Left cardiac atrium (tissue), 4 donors: ENCODE data around the gene NFE2L2. TPM values are rescaled to one million over a fixed set of nuclear protein-coding genes. Genes with fewer than 3 reads are reported as not detected.
"Not testable (repeated sequence)": the region's sequence is repeated elsewhere in the genome, so short reads cannot be mapped to it uniquely, and the experiment has no call there.

Experiments used
- ATAC-seq, 2 donors: fragments of 200-7000 bp; cut with Tn5 transposase; one replicate each; pipeline ENCODE4 v1.9.1; 2020; ENCODE audit warnings: mild to moderate bottlenecking in 2 of 2, moderate library complexity in 2 of 2
- DNase-seq: peaks from one replicate; pipeline ENCODE4 v3.0.0-alpha.2; 2020
- intact Hi-C, 2 donors: fragments of 100-400 bp; cut with DNase I; formaldehyde crosslinking; loops; one replicate each; pipeline versions ENCODE4 v1.14.1 to v1.15.1; 2022 to 2023
- total RNA-seq, 2 donors: library from RNA; stranded (reverse); fragmentation: NEBNext Ultra II Directional; extraction: Animal tissue kit (Norgen Biotek cat#: 25700); gene quantifications; one replicate each; pipeline ENCODE4 v1.2.1, GENCODE V29; 2021
- donor health status: DM: no; HTN: yes; CAD: no.
- donor health status: DM: no; HTN: yes; CAD: no; lungs with severe emphysema.
- donor health status: DM: yes; HTN: yes; CAD: no.
- donor health status: Dilated cardiomyopathy.

Gene NFE2L2
- total RNA-seq, 2 donors from 2014 or later = 68.4 to 69.0 TPM

DNA sequence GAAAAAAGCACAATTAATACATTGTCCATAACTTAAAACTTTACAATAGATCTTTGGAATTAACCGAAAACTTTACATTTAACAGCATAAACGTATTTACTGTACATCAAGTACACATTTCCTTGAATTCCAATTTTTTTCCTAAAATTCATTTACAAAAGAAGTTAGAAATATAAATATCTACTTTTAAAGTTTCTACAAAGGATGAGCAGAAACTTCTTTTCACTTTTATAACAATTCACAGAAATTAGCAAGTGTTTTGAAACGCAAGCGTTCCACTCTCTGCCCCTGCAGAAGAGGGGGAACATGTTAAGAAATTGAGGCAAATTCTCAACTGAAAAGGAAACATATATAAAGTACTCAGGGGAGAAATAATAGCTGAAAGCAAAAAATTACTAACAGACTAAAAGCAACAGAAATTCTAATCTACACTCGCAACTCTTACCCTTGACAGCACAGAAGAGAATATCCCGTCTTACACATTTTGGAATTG, 1.5 kb downstream of the NFE2L2 start:
- ATAC-seq (no peak), DNase-seq (no peak)
- intact Hi-C loops = loop anchor here (1.0 to 10.0 kb wide), 3 partner anchors 48 to 96 kb away; partner anchors contain the start of gene HNRNPA3 (in 1 of the 2)

DNA sequence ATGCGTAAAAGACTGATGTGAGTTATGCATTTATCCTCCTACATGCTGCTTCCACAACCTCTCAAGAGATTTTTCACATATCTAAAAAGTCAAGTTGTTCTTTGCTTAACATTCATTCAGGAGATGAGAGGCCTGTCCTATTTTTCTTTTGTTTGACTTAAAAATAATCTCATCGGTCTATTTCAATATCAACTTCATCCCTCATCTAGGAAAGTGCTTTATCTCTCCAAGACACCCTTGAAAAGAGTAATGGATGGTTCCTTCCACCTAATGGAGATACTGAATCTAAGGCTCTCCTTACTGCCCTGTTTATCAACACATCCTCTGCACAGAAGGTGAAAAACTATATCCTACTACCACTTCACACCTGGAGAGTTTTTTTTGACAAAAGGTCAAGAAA, 2.4 kb downstream of the NFE2L2 start:
- DNase-seq = no peak
- no peak for ATAC-seq
- intact Hi-C loops = loop anchor here (5.0 to 10.0 kb wide), 2 partner anchors 47 to 95 kb away; partner anchors contain the start of gene HNRNPA3 (in 1 of the 2)

GRCh38 chr2:177261116-177262060, 3.1 kb downstream of the NFE2L2 start:
- ATAC-seq = no peak
- DNase-seq = no peak
- intact Hi-C loops = loop anchor here (5.0 to 10.0 kb wide), 2 partner anchors 47 to 94 kb away; partner anchors contain the start of gene HNRNPA3 (in 1 of the 2)

DNA sequence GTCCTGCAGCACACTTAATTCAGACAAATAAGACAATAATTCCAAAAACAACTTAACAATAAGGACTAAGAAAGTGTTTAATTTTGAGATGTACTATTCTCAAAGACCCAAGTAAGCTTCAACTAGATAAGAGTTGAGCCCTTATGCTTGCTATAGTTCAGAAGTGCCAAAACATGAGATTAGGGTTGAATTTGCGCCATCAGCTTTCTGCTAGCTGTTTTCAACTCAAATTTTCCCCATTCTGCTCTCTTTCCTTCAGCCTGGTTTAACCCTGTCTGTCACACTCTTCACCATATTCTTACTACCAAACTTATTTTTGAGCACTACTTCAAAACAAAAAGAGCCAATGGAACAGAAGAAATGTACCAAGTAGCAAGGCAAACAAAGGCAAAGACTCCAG, 4.1 kb downstream of the NFE2L2 start:
- no peak for ATAC-seq
- no peak for DNase-seq
- intact Hi-C loops = loop anchor here (5.0 to 10.0 kb wide), 2 partner anchors 46 to 93 kb away; partner anchors contain the start of gene HNRNPA3 (in 1 of the 2)

DNA sequence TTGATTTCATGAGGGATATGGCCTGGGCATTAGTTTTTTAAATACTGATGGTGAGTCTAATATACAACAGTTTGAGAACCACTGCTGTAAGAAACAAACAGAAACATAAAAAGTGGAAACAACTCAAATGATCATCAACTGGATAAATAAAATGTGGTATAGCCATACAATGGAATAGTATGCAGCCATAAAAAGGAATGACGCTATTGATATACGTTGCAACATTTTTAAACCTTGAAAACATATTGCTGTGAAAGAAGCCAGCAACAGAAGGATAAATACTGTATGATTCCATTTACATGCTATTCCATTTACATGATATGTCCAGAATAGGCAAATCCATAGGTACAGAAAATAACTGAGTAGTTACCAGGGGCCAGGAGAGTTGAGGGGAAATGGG, 6.5 kb downstream of the NFE2L2 start:
- intact Hi-C loops = no loop called here
- DNase-seq = no peak
- ATAC-seq = no peak

DNA sequence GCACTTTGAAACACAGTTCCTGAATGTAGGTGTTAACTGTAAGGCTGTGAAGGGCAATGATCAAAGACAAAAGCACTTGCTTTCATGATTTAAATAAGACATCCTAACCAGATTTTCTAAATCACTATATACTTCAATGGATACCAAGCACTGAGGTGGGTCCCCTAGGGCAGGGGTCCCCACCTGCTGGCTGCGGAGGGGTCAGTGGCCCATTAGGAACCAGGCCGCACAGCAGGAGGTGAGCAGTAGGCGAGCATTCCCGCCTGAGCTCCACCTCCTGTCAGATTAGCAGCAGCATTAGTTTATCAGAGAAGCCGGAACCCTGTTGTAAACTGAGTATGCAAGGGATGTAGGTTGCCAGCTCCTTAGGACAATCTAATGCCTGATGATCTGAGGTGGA, 7.1 kb downstream of the NFE2L2 start:
- no peak for DNase-seq

DNA sequence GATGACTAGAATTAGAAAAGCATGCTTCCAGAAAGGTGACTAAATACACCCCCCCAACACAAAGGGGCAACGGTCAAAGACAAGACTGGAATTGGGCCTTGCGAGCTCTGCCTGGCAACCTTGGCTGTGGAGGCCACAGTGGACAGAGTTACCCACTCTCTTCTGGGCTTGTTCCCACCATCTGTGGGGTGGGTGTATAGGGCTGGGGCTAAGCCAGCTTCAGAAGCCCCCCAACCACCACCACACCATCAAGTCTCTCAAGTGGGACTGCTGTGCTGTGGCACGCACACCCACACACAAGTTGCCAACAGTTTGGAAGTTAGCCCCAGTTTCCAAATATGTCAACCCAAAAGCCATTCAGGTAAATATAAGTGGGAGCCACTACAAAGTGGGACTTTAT, 7.8 kb downstream of the NFE2L2 start:
- no peak for ATAC-seq
- intact Hi-C loops = no loop called here

More for the DNA sequence above, 7.1 kb downstream of the NFE2L2 start:
- intact Hi-C loops = no loop called here
- ATAC-seq = no peak

DNA sequence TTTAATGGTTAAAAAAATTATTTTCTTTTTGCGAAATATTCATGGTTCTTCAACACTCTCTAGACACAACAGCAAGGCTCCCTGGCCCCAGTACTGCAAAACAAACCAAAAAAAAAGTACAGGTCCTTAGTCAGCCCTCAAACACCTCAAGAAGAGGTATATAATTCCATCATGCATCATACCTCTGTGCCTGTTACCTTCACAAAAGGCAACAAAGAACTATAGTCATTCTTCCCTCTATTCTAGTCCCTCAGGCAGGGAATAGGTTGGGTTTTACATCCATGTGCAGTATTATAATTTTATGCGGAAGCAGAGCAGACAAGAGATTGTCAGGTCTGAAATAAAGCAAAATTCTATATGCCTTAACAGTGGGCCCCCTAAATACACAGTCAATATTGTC, 8.5 kb downstream of the NFE2L2 start:
- intact Hi-C loops = no loop called here
- no peak for DNase-seq
- ATAC-seq = no peak

More for the DNA sequence above, 7.8 kb downstream of the NFE2L2 start:
- no peak for DNase-seq

DNA sequence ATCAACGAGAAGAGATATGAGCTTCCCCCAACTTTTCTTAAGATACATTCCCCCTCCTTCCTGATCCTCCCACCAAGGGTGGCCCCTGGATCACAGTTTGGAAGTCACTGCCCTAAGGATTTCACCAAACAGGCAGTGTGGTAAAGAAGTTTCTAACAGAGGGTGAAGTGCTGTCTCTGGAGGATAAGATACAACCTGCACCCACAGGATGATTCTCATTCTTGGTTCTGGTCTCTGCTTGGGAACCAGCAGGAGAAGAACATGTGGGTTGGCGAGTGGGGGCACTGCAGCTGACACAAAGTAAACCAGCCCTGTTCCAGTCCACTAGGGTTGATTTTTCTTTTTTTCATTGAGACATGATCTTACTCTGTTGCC, 9.3 kb downstream of the NFE2L2 start:
- intact Hi-C loops = no loop called here
- ATAC-seq (no peak), DNase-seq (no peak)

- intact Hi-C loops = no loop called here
- peak; percentile 49 for DNase-seq
- ATAC-seq = peak in 1 of 2 donors; percentile 3
Measured at GRCh38 chr2:177254433-177255226, 9.9 kb downstream of the NFE2L2 start.

DNA sequence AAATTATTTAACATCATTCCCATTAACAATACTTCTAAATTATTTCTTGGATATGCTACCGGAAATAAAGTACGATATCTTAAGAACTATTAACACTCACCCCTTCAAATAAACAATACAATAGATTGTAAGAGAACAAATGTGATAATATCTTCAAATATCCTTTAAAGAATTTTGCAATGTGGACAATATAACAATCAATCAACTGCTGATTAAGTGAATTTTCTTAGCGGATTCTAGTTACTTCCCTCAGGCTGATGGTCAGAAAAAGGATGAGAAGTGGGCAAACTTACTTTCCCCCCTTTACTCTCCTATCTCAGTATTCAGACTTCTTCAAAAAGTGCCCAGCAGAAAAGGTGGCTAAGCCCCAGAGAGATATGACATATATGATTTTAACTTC, 10.8 kb downstream of the NFE2L2 start:
- intact Hi-C loops = no loop called here
- ATAC-seq (no peak), DNase-seq (no peak)

GRCh38 chr2:177252808-177253531, 11.6 kb downstream of the NFE2L2 start:
- DNase-seq = no peak
- intact Hi-C loops = no loop called here
- no peak for ATAC-seq

- intact Hi-C loops = no loop called here
- DNase-seq (no peak), ATAC-seq (no peak)
Measured at GRCh38 chr2:177251165-177251542, 13.4 kb downstream of the NFE2L2 start.

- intact Hi-C loops = no loop called here
- ATAC-seq = no peak
- DNase-seq = no peak
Measured at GRCh38 chr2:177250461-177250860, 14.1 kb downstream of the NFE2L2 start.

GRCh38 chr2:177249038-177249437, 15.5 kb downstream of the NFE2L2 start:
- intact Hi-C loops = no loop called here
- DNase-seq = no peak
- no peak for ATAC-seq

DNA sequence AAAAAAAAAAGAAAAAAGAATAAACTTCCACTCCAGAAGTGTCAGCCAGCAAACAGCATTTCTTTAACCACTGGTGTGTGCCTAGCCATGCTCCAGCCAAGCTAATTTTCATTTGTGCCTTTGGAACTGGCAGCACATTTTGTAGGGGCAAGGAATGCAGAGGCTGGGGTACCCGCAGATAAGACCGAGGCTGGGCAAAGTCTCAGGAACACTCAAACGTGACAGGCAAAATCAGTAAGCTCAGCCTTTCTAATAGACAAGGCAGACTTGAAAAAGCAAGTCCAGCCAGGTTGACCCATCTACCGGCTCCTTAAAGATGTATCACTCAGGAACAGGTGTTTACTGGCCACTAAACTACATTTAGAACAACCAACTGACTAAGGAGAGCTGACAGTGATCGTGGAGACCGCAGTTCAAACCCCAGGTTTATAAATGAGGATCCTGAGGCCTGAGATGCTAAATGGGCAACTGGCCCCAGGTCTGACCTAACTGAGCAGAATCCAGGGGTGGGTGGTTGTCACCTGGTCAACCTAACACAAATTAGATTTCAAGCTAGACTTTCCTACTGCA, 16.7 kb downstream of the NFE2L2 start:
- DNase-seq (no peak), ATAC-seq (no peak)
- intact Hi-C loops = no loop called here

GRCh38 chr2:177246523-177247030, 17.9 kb downstream of the NFE2L2 start:
- intact Hi-C loops, DNase-seq, ATAC-seq: not testable (repeated sequence)

DNA sequence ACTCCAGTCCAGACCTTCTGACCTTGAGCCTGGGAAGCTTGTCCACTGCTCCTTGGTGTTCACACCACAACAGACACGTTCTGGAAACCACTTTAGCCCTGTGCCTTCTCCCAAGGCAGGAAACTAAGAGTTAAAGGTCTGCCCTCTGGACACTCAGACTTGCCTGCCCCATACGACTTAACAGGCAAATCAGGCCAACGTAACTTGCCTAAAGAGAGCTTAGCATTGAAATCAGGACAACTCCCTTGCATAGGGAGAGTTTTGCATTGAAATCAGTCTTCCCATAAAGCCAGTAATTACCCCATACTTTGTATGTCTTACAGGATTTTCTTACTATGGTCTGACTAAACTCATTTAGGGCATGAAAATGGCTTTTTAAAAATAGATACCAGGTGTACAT, 18.5 kb downstream of the NFE2L2 start:
- DNase-seq (no peak), ATAC-seq (no peak)
- intact Hi-C loops = no loop called here

- DNase-seq (no peak), ATAC-seq (peak in 1 of 2 donors; percentile 32)
- intact Hi-C loops = no loop called here
Measured at GRCh38 chr2:177245010-177245422, 19.5 kb downstream of the NFE2L2 start.
